ENCODE data around the gene SFI1. TPM values are rescaled to one million over a fixed set of nuclear protein-coding genes. Genes with fewer than 3 reads are reported as not detected.

The SFI1 gene
- total and polyA plus RNA-seq, 2 of the 4 experiments (the other 2 are of a cell fraction) = 9.9 to 12.0 TPM

- Histone ChIP-seq H3K79me1 (ENCODE audit: low read depth in 1 of 2, low read length in 2 of 2) (peaks cover 36 to 71% of the 10 kb centered on the region in 2 experiments), H3K18ac (ENCODE audit: low read depth, low read length) (no peak overlapping the region), H2BK5ac (ENCODE audit: low read depth, low read length, poor library complexity, severe bottlenecking) (no peak overlapping the region), H3K27me3 (ENCODE audit: control insufficient read depth, insufficient read depth, low read length) (no peaks in the 10 kb centered on the region), H2AK5ac (ENCODE audit: low read depth, low read length) (no peak overlapping the region), H4K20me1 (ENCODE audit: insufficient read depth, low read length) (peaks cover 15% of the 10 kb centered on the region), H3K9ac (ENCODE audit: low read depth, low read length) (no peak overlapping the region), H3K4me3 (ENCODE audit: insufficient read depth, low read depth, low read length) (no peak overlapping the region), H4K5ac (ENCODE audit: low read depth, low read length) (no peak overlapping the region), H3K4me2 (ENCODE audit: low read depth, low read length) (no peak overlapping the region), H3K56ac (ENCODE audit: extremely low read depth, insufficient read depth, low read length) (no peak overlapping the region), H3K4ac (ENCODE audit: low read depth, low read length) (no peak overlapping the region), H3K14ac (replicated peaks; ENCODE audit: low read depth, low read length) (no peak overlapping the region), H2BK120ac (ENCODE audit: low read depth, low read length) (no peak overlapping the region), H4K8ac (ENCODE audit: low read depth in 2 of 2, low read length in 2 of 2) (no peak overlapping the region), H2BK15ac (ENCODE audit: low read depth, low read length) (no peak overlapping the region), H3K36me3 (ENCODE audit: control insufficient read depth, insufficient read depth, low read length) (peaks cover 25% of the 10 kb centered on the region), H3K9me3 (ENCODE audit: control insufficient read depth, insufficient read depth, low read length) (no peaks in the 10 kb centered on the region), H3K4me1 (ENCODE audit: control insufficient read depth, insufficient read depth, low read length) (peaks cover 2% of the 10 kb centered on the region; the same call in 1 of the 2 replicates), H2BK20ac (ENCODE audit: low read depth, low read length) (no peak overlapping the region), H2AK9ac (replicated peaks; ENCODE audit: low read depth, low read length, poor library complexity) (no peak overlapping the region), H3K9me1 (ENCODE audit: insufficient read depth, low read length) (no peaks in the 10 kb centered on the region; the same call in 1 of the 2 replicates), H3K23ac (ENCODE audit: low read depth, low read length) (no peak overlapping the region), H2AFZ (replicated peaks; ENCODE audit: low read length, poor library complexity) (no peak overlapping the region), H4K91ac (ENCODE audit: insufficient read depth, low read depth, low read length) (no peak overlapping the region), H3K27ac (ENCODE audit: insufficient read depth, low read length) (no peak overlapping the region)
- TF ChIP-seq MAFK (IDR thresholded peaks at IDR 0.05; ENCODE audit: low read depth, low read length) = peak; percentile 71
- TF ChIP-seq, protein P1, sequence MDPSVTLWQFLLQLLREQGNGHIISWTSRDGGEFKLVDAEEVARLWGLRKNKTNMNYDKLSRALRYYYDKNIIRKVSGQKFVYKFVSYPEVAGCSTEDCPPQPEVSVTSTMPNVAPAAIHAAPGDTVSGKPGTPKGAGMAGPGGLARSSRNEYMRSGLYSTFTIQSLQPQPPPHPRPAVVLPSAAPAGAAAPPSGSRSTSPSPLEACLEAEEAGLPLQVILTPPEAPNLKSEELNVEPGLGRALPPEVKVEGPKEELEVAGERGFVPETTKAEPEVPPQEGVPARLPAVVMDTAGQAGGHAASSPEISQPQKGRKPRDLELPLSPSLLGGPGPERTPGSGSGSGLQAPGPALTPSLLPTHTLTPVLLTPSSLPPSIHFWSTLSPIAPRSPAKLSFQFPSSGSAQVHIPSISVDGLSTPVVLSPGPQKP (IDR thresholded peaks at IDR 0.05; ENCODE audit: borderline replicate concordance, low read depth, low read length) = no peak
- WGBS, 2 experiments (ENCODE audit: extremely low coverage in 2 of 2, insufficient read length in 1 of 2) = no CpG with 5 or more reads among the region's 2 CpGs
- in situ Hi-C loops (cut with MboI; ENCODE audit: low sequenced_read_pairs) (no loop called here), intact Hi-C loops (cut with micrococcal nuclease) (no loop called here), dilution Hi-C loops (cut with HindIII; ENCODE audit: low sequenced_read_pairs, unreplicated experiment) (no loop called here)
- ChIA-PET CTCF (interaction anchor here (0.6 kb wide), 1 partner anchor 9 kb away, joined by 3 read pairs; no protein-coding TSS in a partner anchor), POLR2A (ENCODE audit: unreplicated experiment) (no interaction called here)
- no TSS peak for BruUV-seq (replicated peaks)
- no peak for ATAC-seq (ENCODE audit: low read depth)
- DNase-seq = no peak
Observed at GRCh38 chr22:31486951-31487350, 9.4 kb upstream of the SFI1 start.

All from IMR-90 (cell line).